Fibroblast of lung (primary cell): ENCODE data around the gene FAM161B.

Experiments used
- EZH2 ChIP-seq: IDR thresholded peaks from 2 replicates; pipeline ENCODE4 v1.5.1; 2012; ENCODE audit warnings: low read length, control low read depth, mild to moderate bottlenecking; ENCODE audit errors: missing control alignments
- TF ChIP-seq, protein P1 (sequence below), 2 donors: IDR thresholded peaks in 1 of 2; conservative IDR thresholded peaks in 1 of 2; 1 replicate in 1 of 2; 2 replicates in 1 of 2; pipeline ENCODE4 v1.5.1; 2011 to 2012; ENCODE audit warnings: low read length in 2 of 2, control low read depth in 1 of 2, inconsistent platforms in 1 of 2, low read depth in 1 of 2, mild to moderate bottlenecking in 1 of 2

DNA sequence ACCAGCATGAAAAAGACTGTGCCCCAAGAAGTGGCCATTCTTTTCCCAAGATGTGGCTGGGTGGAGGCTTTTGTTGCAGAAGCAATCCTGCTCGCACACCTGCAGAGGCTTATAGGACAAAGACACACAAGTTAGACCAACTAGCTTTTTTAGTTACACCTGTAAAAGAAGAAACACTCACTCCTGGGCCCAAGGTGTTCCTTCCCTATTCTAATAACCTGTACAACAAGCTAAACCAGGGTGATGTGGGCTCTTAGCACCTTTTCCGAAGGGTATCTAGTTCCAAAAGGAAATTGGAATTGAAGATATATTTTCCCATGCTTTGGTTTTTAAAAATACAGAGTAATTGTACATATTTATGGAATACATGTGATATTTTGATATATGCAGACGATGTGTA is 38.2 kb upstream of the FAM161B start:
- TF ChIP-seq EZH2: no peak
- TF ChIP-seq, protein P1, sequence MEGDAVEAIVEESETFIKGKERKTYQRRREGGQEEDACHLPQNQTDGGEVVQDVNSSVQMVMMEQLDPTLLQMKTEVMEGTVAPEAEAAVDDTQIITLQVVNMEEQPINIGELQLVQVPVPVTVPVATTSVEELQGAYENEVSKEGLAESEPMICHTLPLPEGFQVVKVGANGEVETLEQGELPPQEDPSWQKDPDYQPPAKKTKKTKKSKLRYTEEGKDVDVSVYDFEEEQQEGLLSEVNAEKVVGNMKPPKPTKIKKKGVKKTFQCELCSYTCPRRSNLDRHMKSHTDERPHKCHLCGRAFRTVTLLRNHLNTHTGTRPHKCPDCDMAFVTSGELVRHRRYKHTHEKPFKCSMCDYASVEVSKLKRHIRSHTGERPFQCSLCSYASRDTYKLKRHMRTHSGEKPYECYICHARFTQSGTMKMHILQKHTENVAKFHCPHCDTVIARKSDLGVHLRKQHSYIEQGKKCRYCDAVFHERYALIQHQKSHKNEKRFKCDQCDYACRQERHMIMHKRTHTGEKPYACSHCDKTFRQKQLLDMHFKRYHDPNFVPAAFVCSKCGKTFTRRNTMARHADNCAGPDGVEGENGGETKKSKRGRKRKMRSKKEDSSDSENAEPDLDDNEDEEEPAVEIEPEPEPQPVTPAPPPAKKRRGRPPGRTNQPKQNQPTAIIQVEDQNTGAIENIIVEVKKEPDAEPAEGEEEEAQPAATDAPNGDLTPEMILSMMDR (conservative IDR thresholded peaks at IDR 0.05 in 1 of 2, IDR thresholded peaks at IDR 0.05 in 1 of 2; ENCODE audit: low read depth in 1 of 2, low read length in 2 of 2): no peak
